Sigmoid colon (tissue), 3 donors: ENCODE data around the gene RELA.

Source experiments
- POLR2A ChIP-seq, 2 donors: fragments of 450-650 bp; IDR thresholded peaks; one replicate each; pipeline ENCODE4 v1.6.1; 2016; ENCODE audit warnings: antibody characterized with exemption in 2 of 2, mild to moderate bottlenecking in 2 of 2, moderate library complexity in 2 of 2
- TF ChIP-seq, protein P1 (sequence below), 4 experiments: fragments of 450-650 bp in 3 of 4; fragments of 200-600 bp in 1 of 4; IDR thresholded peaks; one replicate each; pipeline ENCODE4 v1.5.1; 2016 to 2019; ENCODE audit warnings: antibody characterized with exemption in 4 of 4, mild to moderate bottlenecking in 3 of 4, moderate library complexity in 2 of 4

GRCh38 chr11:65634109-65634436 lies 28.6 kb downstream of the RELA start:
- TF ChIP-seq, protein P1, sequence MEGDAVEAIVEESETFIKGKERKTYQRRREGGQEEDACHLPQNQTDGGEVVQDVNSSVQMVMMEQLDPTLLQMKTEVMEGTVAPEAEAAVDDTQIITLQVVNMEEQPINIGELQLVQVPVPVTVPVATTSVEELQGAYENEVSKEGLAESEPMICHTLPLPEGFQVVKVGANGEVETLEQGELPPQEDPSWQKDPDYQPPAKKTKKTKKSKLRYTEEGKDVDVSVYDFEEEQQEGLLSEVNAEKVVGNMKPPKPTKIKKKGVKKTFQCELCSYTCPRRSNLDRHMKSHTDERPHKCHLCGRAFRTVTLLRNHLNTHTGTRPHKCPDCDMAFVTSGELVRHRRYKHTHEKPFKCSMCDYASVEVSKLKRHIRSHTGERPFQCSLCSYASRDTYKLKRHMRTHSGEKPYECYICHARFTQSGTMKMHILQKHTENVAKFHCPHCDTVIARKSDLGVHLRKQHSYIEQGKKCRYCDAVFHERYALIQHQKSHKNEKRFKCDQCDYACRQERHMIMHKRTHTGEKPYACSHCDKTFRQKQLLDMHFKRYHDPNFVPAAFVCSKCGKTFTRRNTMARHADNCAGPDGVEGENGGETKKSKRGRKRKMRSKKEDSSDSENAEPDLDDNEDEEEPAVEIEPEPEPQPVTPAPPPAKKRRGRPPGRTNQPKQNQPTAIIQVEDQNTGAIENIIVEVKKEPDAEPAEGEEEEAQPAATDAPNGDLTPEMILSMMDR (IDR thresholded peaks at IDR 0.05), result no peak
- no peak for TF ChIP-seq POLR2A (IDR thresholded peaks at IDR 0.05)
